DND-41 (cell line): ENCODE results near the gene RDH12.

ENCODE experiments used
- ATAC-seq: fragments of 200-7000 bp; cut with Tn5 transposase; 3 replicates; pipeline ENCODE4 v1.9.1; 2021; ENCODE audit warnings: low read depth; ENCODE audit not compliant: insufficient read depth
- DNase-seq: peaks from one replicate; pipeline ENCODE4 v3.0.0-alpha.2; 2020
- H2AFZ ChIP-seq: 2 replicates; pipeline ENCODE4 v1.6.0; 2012; ENCODE audit warnings: low read depth, low read length
- H3K27ac ChIP-seq: 2 replicates; pipeline ENCODE4 v1.5.1; 2012; ENCODE audit warnings: low read length, inconsistent platforms
- H3K27me3 ChIP-seq: fragments of 200-600 bp; sonication (generic); 2 replicates; pipeline ENCODE4 v1.6.0; 2012; ENCODE audit warnings: low read length, mild to moderate bottlenecking, inconsistent platforms; ENCODE audit not compliant: insufficient read depth, poor library complexity
- H3K36me3 ChIP-seq: 2 replicates; pipeline ENCODE4 v1.5.1; 2012; ENCODE audit warnings: low read length, inconsistent platforms; ENCODE audit not compliant: insufficient read depth
- H3K4me1 ChIP-seq: 2 replicates; pipeline ENCODE4 v1.5.1; 2012; ENCODE audit warnings: mild to moderate bottlenecking, low read length; ENCODE audit not compliant: insufficient read depth
- H3K4me2 ChIP-seq: 2 replicates; pipeline ENCODE4 v1.6.0; 2012; ENCODE audit warnings: mild to moderate bottlenecking, moderate library complexity, low read length, inconsistent platforms; ENCODE audit not compliant: insufficient read depth
- H3K4me3 ChIP-seq, 2 experiments: fragments of 200-600 bp in 1 of 2; shearing (Covaris generic) in 1 of 2; 2 replicates each; pipeline ENCODE4 v1.5.1; 2012 to 2016; ENCODE audit warnings: inconsistent platforms in 2 of 2, low read length in 2 of 2, mild to moderate bottlenecking in 2 of 2, low read depth in 1 of 2, moderate library complexity in 1 of 2
- H3K79me2 ChIP-seq: 2 replicates; pipeline ENCODE4 v1.6.0; 2012; ENCODE audit warnings: low read length, inconsistent platforms; ENCODE audit not compliant: insufficient read depth
- H3K9ac ChIP-seq: 2 replicates; pipeline ENCODE4 v1.6.0; 2012; ENCODE audit warnings: low read depth, mild to moderate bottlenecking, inconsistent platforms, low read length, moderate library complexity
- H3K9me3 ChIP-seq: 2 replicates; pipeline ENCODE4 v1.5.1; 2012; ENCODE audit warnings: low read length, moderate library complexity, mild to moderate bottlenecking, inconsistent platforms; ENCODE audit not compliant: insufficient read depth, severe bottlenecking
- H4K20me1 ChIP-seq: 2 replicates; pipeline ENCODE4 v1.6.0; 2012; ENCODE audit warnings: low read length; ENCODE audit not compliant: insufficient read depth
- CTCF ChIP-seq: IDR thresholded peaks from 2 replicates; pipeline ENCODE4 v1.5.1; 2012; ENCODE audit warnings: borderline replicate concordance, low read length, moderate library complexity, mild to moderate bottlenecking; ENCODE audit not compliant: poor library complexity, severe bottlenecking; ENCODE audit errors: extremely low read depth
- EZH2 ChIP-seq: IDR thresholded peaks from 3 replicates; pipeline ENCODE4 v1.6.1; 2012; ENCODE audit warnings: borderline replicate concordance, low read depth, mild to moderate bottlenecking, moderate library complexity, low read length, inconsistent platforms; ENCODE audit not compliant: severe bottlenecking

Gene RDH12

GRCh38 chr14:67736771-67737170 lies 35.1 kb downstream of the RDH12 start:
- no peaks in the 10 kb centered on the region for H3K79me2 ChIP-seq
- H3K27me3 ChIP-seq: no peaks in the 10 kb centered on the region
- H3K4me2 ChIP-seq: no peak overlapping the region
- DNase-seq: no peak
- no peak overlapping the region for H2AFZ ChIP-seq
- H3K4me3 ChIP-seq: no peak overlapping the region
- no peaks in the 10 kb centered on the region for H3K4me1 ChIP-seq
- H3K36me3 ChIP-seq: no peaks in the 10 kb centered on the region
- TF ChIP-seq EZH2 (no peak), CTCF (no peak)
- no peaks in the 10 kb centered on the region for H4K20me1 ChIP-seq
- no peak overlapping the region for H3K27ac ChIP-seq
- ATAC-seq: no peak
- H3K9ac ChIP-seq: no peak overlapping the region
- H3K9me3 ChIP-seq: no peaks in the 10 kb centered on the region

GRCh38 chr14:67738740-67739504 lies 37.2 kb downstream of the RDH12 start:
- Histone ChIP-seq H3K27ac (no peak overlapping the region), H3K4me1 (no peaks in the 10 kb centered on the region), H4K20me1 (no peaks in the 10 kb centered on the region), H3K79me2 (no peaks in the 10 kb centered on the region), H3K27me3 (no peaks in the 10 kb centered on the region), H3K4me2 (no peak overlapping the region), H3K4me3 (no peak overlapping the region), H3K36me3 (no peaks in the 10 kb centered on the region), H2AFZ (no peak overlapping the region), H3K9me3 (no peaks in the 10 kb centered on the region), H3K9ac (no peak overlapping the region)
- DNase-seq (no peak), ATAC-seq (no peak)
- TF ChIP-seq EZH2 (no peak), CTCF (no peak)

DNA sequence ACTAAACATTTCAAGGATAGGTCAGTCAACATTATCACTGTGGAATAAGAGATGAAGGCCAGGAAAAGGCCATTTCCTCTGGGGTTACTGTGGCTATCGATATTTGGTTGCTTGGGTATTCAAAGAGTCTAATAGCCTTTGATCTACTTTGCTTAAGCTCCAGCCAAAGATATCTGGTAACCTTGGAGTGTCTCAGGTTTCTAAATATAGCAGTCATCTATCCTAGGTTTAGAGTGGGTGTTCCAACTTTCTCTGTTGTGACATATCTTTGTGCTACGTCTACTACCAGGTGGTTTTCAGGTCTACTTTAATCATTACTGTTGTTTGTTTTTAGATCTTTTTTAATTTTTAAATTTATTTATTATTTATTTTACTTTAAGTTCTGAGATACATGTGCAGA lies 42.4 kb downstream of the RDH12 start:
- Histone ChIP-seq H3K79me2 (no peaks in the 10 kb centered on the region), H3K9me3 (no peaks in the 10 kb centered on the region), H3K4me2 (no peak overlapping the region), H3K9ac (no peak overlapping the region), H3K27me3 (no peaks in the 10 kb centered on the region), H3K36me3 (peaks cover 14% of the 10 kb centered on the region), H3K4me3 (no peak overlapping the region), H4K20me1 (no peaks in the 10 kb centered on the region), H2AFZ (no peak overlapping the region), H3K4me1 (no peaks in the 10 kb centered on the region), H3K27ac (no peak overlapping the region)
- ATAC-seq (no peak), DNase-seq (no peak)
- TF ChIP-seq EZH2 (no peak), CTCF (no peak)
